Ectodermal cell (in vitro differentiated cells): ENCODE measurements around the gene JAKMIP1.
A peak's percentile ranks its signal among the peaks of the same experiment; 100 is the strongest.

Experiments
- H3K27ac ChIP-seq: 2 replicates; pipeline ENCODE4 v1.7.0; 2013; ENCODE audit warnings: mild to moderate bottlenecking, low read depth, low read length; ENCODE audit not compliant: insufficient read depth, poor library complexity, severe bottlenecking
- H3K27me3 ChIP-seq: 2 replicates; pipeline ENCODE4 v1.7.0; 2013; ENCODE audit warnings: mild to moderate bottlenecking, low read length; ENCODE audit not compliant: insufficient read depth, control insufficient read depth, poor library complexity, severe bottlenecking
- H3K36me3 ChIP-seq: one replicate; pipeline ENCODE4 v1.7.0; 2013; ENCODE audit warnings: low read length; ENCODE audit not compliant: control insufficient read depth, insufficient read depth
- H3K4me1 ChIP-seq: one replicate; pipeline ENCODE4 v1.7.0; 2013; ENCODE audit warnings: low read length; ENCODE audit not compliant: control insufficient read depth, insufficient read depth
- H3K4me3 ChIP-seq: 2 replicates; pipeline ENCODE4 v1.7.0; 2013; ENCODE audit warnings: low read depth, low read length, control low read depth; ENCODE audit not compliant: insufficient read depth
- H3K9me3 ChIP-seq: 2 replicates; pipeline ENCODE4 v1.7.0; 2013; ENCODE audit warnings: mild to moderate bottlenecking, low read length, moderate library complexity; ENCODE audit not compliant: control insufficient read depth
- WGBS, 2 experiments: methylation state at CpG; one replicate each; pipeline ENCODE4 v1.1.7; 2013; ENCODE audit warnings: missing lambda C conversion rate in 2 of 2; 5-methylcytosine and 5-hydroxymethylcytosine counted together

The JAKMIP1 gene

DNA sequence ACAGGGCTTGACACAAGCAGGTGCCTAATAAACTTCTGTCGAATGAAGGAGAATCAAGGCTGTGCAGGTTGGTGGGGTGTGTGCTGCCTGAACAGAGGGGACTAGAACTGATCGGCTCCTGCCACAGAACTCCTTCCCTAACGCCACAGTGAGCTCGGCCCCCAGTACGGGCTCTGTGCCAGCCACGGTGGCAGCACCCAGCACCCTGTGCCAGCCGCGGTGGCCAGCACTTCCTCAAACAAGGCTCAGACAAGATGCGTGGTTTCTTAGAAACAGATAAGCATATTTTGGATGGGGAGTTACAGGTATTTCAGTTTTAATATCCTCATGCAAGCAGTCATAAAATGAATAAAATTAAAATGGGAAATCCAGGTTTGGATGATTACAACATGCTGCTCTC is 156.1 kb downstream of the JAKMIP1 start:
- WGBS, 2 experiments: 92% methylated on average over 9 of the region's 9 CpGs
- no peak overlapping the region for H3K4me3 ChIP-seq
- H3K27ac ChIP-seq: peak overlapping the region; percentile 26
- no peaks in the 10 kb centered on the region for H3K9me3 ChIP-seq
- H3K36me3 ChIP-seq: no peaks in the 10 kb centered on the region
- H3K27me3 ChIP-seq: peaks cover 7% of the 10 kb centered on the region
- no peaks in the 10 kb centered on the region for H3K4me1 ChIP-seq

- no peak overlapping the region for H3K27ac ChIP-seq
- WGBS, 2 experiments: 92% methylated on average over 7 of the region's 7 CpGs
- H3K9me3 ChIP-seq: no peaks in the 10 kb centered on the region
- no peak overlapping the region for H3K4me3 ChIP-seq
- no peaks in the 10 kb centered on the region for H3K36me3 ChIP-seq
- no peaks in the 10 kb centered on the region for H3K4me1 ChIP-seq
- H3K27me3 ChIP-seq: peaks cover 11% of the 10 kb centered on the region
Observed at GRCh38 chr4:6043843-6044242, 156.5 kb downstream of the JAKMIP1 start.

- H3K27ac ChIP-seq: no peak overlapping the region
- H3K27me3 ChIP-seq: peaks cover 11% of the 10 kb centered on the region
- H3K4me3 ChIP-seq: no peak overlapping the region
- no peaks in the 10 kb centered on the region for H3K36me3 ChIP-seq
- no peaks in the 10 kb centered on the region for H3K9me3 ChIP-seq
- no peaks in the 10 kb centered on the region for H3K4me1 ChIP-seq
- 92% methylated on average over 13 of the region's 13 CpGs for WGBS, 2 experiments
Observed at GRCh38 chr4:6043188-6043587, 157.2 kb downstream of the JAKMIP1 start.

- Histone ChIP-seq H3K9me3 (no peaks in the 10 kb centered on the region), H3K27ac (no peak overlapping the region), H3K4me1 (no peaks in the 10 kb centered on the region), H3K36me3 (no peaks in the 10 kb centered on the region), H3K27me3 (peaks cover 11% of the 10 kb centered on the region), H3K4me3 (no peak overlapping the region)
- WGBS, 2 experiments: 94 to 95% methylated on average over 21 of the region's 21 CpGs
Observed at GRCh38 chr4:6042293-6043063, 157.9 kb downstream of the JAKMIP1 start.

GRCh38 chr4:6041800-6042199 is 158.5 kb downstream of the JAKMIP1 start:
- peaks cover 11% of the 10 kb centered on the region for H3K27me3 ChIP-seq
- no peaks in the 10 kb centered on the region for H3K4me1 ChIP-seq
- H3K4me3 ChIP-seq: no peak overlapping the region
- H3K27ac ChIP-seq: no peak overlapping the region
- H3K9me3 ChIP-seq: no peaks in the 10 kb centered on the region
- H3K36me3 ChIP-seq: no peaks in the 10 kb centered on the region
- 93 to 94% methylated on average over 5 of the region's 5 CpGs for WGBS, 2 experiments

- H3K36me3 ChIP-seq: no peaks in the 10 kb centered on the region
- H3K27ac ChIP-seq: no peak overlapping the region
- H3K27me3 ChIP-seq: peaks cover 17% of the 10 kb centered on the region
- H3K4me3 ChIP-seq: no peak overlapping the region
- H3K4me1 ChIP-seq: no peaks in the 10 kb centered on the region
- 87 to 90% methylated on average over 8 of the region's 8 CpGs for WGBS, 2 experiments
- H3K9me3 ChIP-seq: no peaks in the 10 kb centered on the region
Observed at GRCh38 chr4:6038711-6039110, 161.6 kb downstream of the JAKMIP1 start.

GRCh38 chr4:6035786-6036185 is 164.6 kb downstream of the JAKMIP1 start:
- H3K27me3 ChIP-seq: peaks cover 19% of the 10 kb centered on the region
- H3K4me3 ChIP-seq: no peak overlapping the region
- no peaks in the 10 kb centered on the region for H3K4me1 ChIP-seq
- H3K9me3 ChIP-seq: no peaks in the 10 kb centered on the region
- no peak overlapping the region for H3K27ac ChIP-seq
- no peaks in the 10 kb centered on the region for H3K36me3 ChIP-seq
- WGBS, 2 experiments: 89 to 90% methylated on average over 16 of the region's 16 CpGs

GRCh38 chr4:6033381-6033780 is 167.0 kb downstream of the JAKMIP1 start:
- H3K36me3 ChIP-seq: no peaks in the 10 kb centered on the region
- peaks cover 8% of the 10 kb centered on the region for H3K27me3 ChIP-seq
- H3K27ac ChIP-seq: no peak overlapping the region
- peaks cover 15% of the 10 kb centered on the region for H3K4me1 ChIP-seq
- no peak overlapping the region for H3K4me3 ChIP-seq
- no peaks in the 10 kb centered on the region for H3K9me3 ChIP-seq
- WGBS, 2 experiments: 94 to 100% methylated on average over 4 of the region's 4 CpGs

GRCh38 chr4:6032249-6033244 is 167.8 kb downstream of the JAKMIP1 start:
- WGBS, 2 experiments: 74 to 78% methylated on average over 11 of the region's 11 CpGs
- H3K9me3 ChIP-seq: no peaks in the 10 kb centered on the region
- no peak overlapping the region for H3K4me3 ChIP-seq
- no peak overlapping the region for H3K27ac ChIP-seq
- H3K27me3 ChIP-seq: peaks cover 8% of the 10 kb centered on the region
- peaks cover 15% of the 10 kb centered on the region for H3K4me1 ChIP-seq
- H3K36me3 ChIP-seq: no peaks in the 10 kb centered on the region

GRCh38 chr4:6031846-6032245 is 168.5 kb downstream of the JAKMIP1 start:
- Histone ChIP-seq H3K9me3 (no peaks in the 10 kb centered on the region), H3K4me1 (peaks cover 15% of the 10 kb centered on the region), H3K36me3 (no peaks in the 10 kb centered on the region), H3K4me3 (no peak overlapping the region), H3K27ac (no peak overlapping the region), H3K27me3 (peaks cover 8% of the 10 kb centered on the region)
- WGBS, 2 experiments: 89 to 90% methylated on average over 5 of the region's 5 CpGs
